ENCODE measurements around the gene IFT57. TPM values are rescaled to one million over a fixed set of nuclear protein-coding genes. Genes with fewer than 3 reads are reported as not detected.
A peak's percentile ranks its signal among the peaks of the same experiment; 100 is the strongest.

Gene IFT57
- total and polyA plus RNA-seq, 5 donors: 14.3 to 33.8 (median 26.8) TPM

GRCh38 chr3:108125550-108126071 is 96.6 kb downstream of the IFT57 start:
- no peak overlapping the region for H3K4me3 ChIP-seq (ENCODE audit: low read length)

GRCh38 chr3:108125153-108125543 is 97.1 kb downstream of the IFT57 start:
- H3K4me3 ChIP-seq (ENCODE audit: low read length): no peak overlapping the region
- DNase-seq (no peak), ATAC-seq (no peak)
- no peaks in the 10 kb centered on the region for H3K27me3 ChIP-seq (ENCODE audit: control insufficient read depth, insufficient read depth)
- H3K27ac ChIP-seq (ENCODE audit: low read length): no peak overlapping the region
- WGBS: 87% methylated on average over 4 of the region's 4 CpGs
- no peaks in the 10 kb centered on the region for H3K4me1 ChIP-seq (ENCODE audit: control insufficient read depth, insufficient read depth, low read length)
- no peaks in the 10 kb centered on the region for H3K9me3 ChIP-seq (ENCODE audit: control insufficient read depth, low read length)
- intact Hi-C loops (cut with DNase I): no loop called here

More at GRCh38 chr3:108125550-108126071, 96.6 kb downstream of the IFT57 start:
- H3K27me3 ChIP-seq (ENCODE audit: control insufficient read depth, insufficient read depth): no peaks in the 10 kb centered on the region
- no peaks in the 10 kb centered on the region for H3K9me3 ChIP-seq (ENCODE audit: control insufficient read depth, low read length)
- ATAC-seq (peak; percentile 66 to 79), DNase-seq (peak in 1 of 3 donors; percentile 43)
- intact Hi-C loops (cut with DNase I): no loop called here
- no peak overlapping the region for H3K27ac ChIP-seq (ENCODE audit: low read length)
- H3K4me1 ChIP-seq (ENCODE audit: control insufficient read depth, insufficient read depth, low read length): no peaks in the 10 kb centered on the region
- 54% methylated on average over 6 of the region's 6 CpGs for WGBS

DNA sequence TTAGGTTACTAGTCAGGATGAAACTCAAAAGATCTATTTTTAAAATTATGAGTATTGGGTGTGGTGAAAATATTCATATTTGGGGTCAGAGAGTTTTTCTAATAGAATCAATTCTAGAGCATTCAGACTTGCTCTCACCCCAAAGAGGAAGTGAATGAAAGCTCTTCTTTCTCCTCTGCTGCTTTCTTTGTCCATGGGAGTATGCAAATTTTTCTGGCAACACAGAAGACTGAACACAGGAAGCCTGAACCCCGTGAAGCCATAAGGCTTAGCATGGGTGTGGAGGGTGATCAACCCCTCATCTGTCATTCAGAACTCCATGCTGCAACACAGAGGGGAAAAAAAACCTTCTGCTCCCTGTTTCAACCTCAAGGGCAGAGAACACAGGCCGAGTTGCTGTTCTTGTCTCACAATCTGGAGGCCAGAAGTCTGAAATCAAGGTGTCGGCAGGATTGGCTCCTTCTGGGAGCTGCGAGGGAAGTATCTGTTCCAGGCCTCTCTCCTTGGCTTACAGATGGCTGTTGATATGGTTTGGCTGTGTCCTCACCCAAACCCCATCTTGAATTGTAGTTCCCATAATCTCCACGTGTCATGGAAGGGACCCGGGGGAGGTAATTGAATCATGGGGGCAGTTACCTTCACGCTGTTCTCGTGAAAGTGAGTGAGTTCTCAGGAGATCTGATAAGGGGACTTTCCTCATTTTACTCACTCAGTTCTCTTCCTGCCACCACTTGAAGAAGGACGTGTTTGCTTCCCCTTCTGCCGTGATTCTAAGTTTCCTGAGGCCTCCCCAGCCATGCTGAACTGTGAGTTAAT is 97.7 kb downstream of the IFT57 start:
- Histone ChIP-seq H3K4me1 (ENCODE audit: control insufficient read depth, insufficient read depth, low read length) (no peaks in the 10 kb centered on the region), H3K4me3 (ENCODE audit: low read length) (no peak overlapping the region), H3K27me3 (ENCODE audit: control insufficient read depth, insufficient read depth) (no peaks in the 10 kb centered on the region), H3K27ac (ENCODE audit: low read length) (no peak overlapping the region), H3K9me3 (ENCODE audit: control insufficient read depth, low read length) (no peaks in the 10 kb centered on the region)
- intact Hi-C loops (cut with DNase I): no loop called here
- ATAC-seq: no peak
- WGBS: 54% methylated on average over 10 of the region's 10 CpGs
- DNase-seq: no peak

DNA sequence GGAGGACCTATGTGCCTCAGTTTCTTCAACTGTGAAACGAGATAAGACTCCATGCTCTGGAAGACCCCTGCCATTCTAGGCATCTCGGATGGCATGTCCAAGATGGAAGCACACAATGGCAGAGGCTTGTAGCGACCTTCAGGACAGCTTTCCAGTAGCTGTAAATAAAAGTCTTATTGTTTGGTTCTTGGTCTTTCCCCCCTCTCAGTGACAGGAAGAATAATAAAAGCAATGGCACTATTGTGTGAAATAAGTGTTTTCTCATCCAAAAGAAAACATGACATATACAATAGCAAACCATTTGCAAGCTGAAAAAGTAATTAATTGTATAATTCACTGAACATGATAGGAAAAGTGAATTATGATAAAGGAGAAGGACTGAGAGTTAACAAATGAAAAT is 98.9 kb downstream of the IFT57 start:
- DNase-seq (no peak), ATAC-seq (no peak)
- 77% methylated on average over 3 of the region's 3 CpGs for WGBS
- Histone ChIP-seq H3K27me3 (ENCODE audit: control insufficient read depth, insufficient read depth) (no peaks in the 10 kb centered on the region), H3K4me1 (ENCODE audit: control insufficient read depth, insufficient read depth, low read length) (no peaks in the 10 kb centered on the region), H3K4me3 (ENCODE audit: low read length) (no peak overlapping the region), H3K9me3 (ENCODE audit: control insufficient read depth, low read length) (no peaks in the 10 kb centered on the region), H3K27ac (ENCODE audit: low read length) (no peak overlapping the region)
- intact Hi-C loops (cut with DNase I): no loop called here

GRCh38 chr3:108122276-108122675 is 99.9 kb downstream of the IFT57 start:
- WGBS: 87% methylated on average over 3 of the region's 3 CpGs
- no peak for ATAC-seq
- no peaks in the 10 kb centered on the region for H3K9me3 ChIP-seq (ENCODE audit: control insufficient read depth, low read length)
- no peaks in the 10 kb centered on the region for H3K4me1 ChIP-seq (ENCODE audit: control insufficient read depth, insufficient read depth, low read length)
- H3K27ac ChIP-seq (ENCODE audit: low read length): no peak overlapping the region
- intact Hi-C loops (cut with DNase I): no loop called here
- no peaks in the 10 kb centered on the region for H3K27me3 ChIP-seq (ENCODE audit: control insufficient read depth, insufficient read depth)
- H3K4me3 ChIP-seq (ENCODE audit: low read length): no peak overlapping the region
- DNase-seq: no peak

GRCh38 chr3:108119398-108120104 is 102.7 kb downstream of the IFT57 start:
- no peaks in the 10 kb centered on the region for H3K27me3 ChIP-seq (ENCODE audit: control insufficient read depth, insufficient read depth)
- H3K4me1 ChIP-seq (ENCODE audit: control insufficient read depth, insufficient read depth, low read length): no peaks in the 10 kb centered on the region
- 93% methylated on average over 3 of the region's 3 CpGs for WGBS
- ATAC-seq: no peak
- intact Hi-C loops (cut with DNase I): no loop called here
- DNase-seq: no peak
- H3K27ac ChIP-seq (ENCODE audit: low read length): no peak overlapping the region
- no peak overlapping the region for H3K4me3 ChIP-seq (ENCODE audit: low read length)
- no peaks in the 10 kb centered on the region for H3K9me3 ChIP-seq (ENCODE audit: control insufficient read depth, low read length)

- Histone ChIP-seq H3K27ac (ENCODE audit: low read length) (no peak overlapping the region), H3K4me3 (ENCODE audit: low read length) (no peak overlapping the region), H3K9me3 (ENCODE audit: control insufficient read depth, low read length) (no peaks in the 10 kb centered on the region), H3K4me1 (ENCODE audit: control insufficient read depth, insufficient read depth, low read length) (no peaks in the 10 kb centered on the region), H3K27me3 (ENCODE audit: control insufficient read depth, insufficient read depth) (no peaks in the 10 kb centered on the region)
- DNase-seq (no peak), ATAC-seq (no peak)
- 76% methylated on average over 6 of the region's 6 CpGs for WGBS
- intact Hi-C loops (cut with DNase I): no loop called here
Measured at GRCh38 chr3:108118038-108118768, 104.0 kb downstream of the IFT57 start.

- no peaks in the 10 kb centered on the region for H3K9me3 ChIP-seq (ENCODE audit: control insufficient read depth, low read length)
- ATAC-seq (peak in 1 of 2 donors; percentile 45), DNase-seq (no peak)
- 39% methylated on average over 6 of the region's 6 CpGs for WGBS
- intact Hi-C loops (cut with DNase I): no loop called here
- no peak overlapping the region for H3K27ac ChIP-seq (ENCODE audit: low read length)
- H3K4me3 ChIP-seq (ENCODE audit: low read length): no peak overlapping the region
- no peaks in the 10 kb centered on the region for H3K27me3 ChIP-seq (ENCODE audit: control insufficient read depth, insufficient read depth)
- H3K4me1 ChIP-seq (ENCODE audit: control insufficient read depth, insufficient read depth, low read length): no peaks in the 10 kb centered on the region
Measured at GRCh38 chr3:108117241-108117775, 104.9 kb downstream of the IFT57 start.

DNA sequence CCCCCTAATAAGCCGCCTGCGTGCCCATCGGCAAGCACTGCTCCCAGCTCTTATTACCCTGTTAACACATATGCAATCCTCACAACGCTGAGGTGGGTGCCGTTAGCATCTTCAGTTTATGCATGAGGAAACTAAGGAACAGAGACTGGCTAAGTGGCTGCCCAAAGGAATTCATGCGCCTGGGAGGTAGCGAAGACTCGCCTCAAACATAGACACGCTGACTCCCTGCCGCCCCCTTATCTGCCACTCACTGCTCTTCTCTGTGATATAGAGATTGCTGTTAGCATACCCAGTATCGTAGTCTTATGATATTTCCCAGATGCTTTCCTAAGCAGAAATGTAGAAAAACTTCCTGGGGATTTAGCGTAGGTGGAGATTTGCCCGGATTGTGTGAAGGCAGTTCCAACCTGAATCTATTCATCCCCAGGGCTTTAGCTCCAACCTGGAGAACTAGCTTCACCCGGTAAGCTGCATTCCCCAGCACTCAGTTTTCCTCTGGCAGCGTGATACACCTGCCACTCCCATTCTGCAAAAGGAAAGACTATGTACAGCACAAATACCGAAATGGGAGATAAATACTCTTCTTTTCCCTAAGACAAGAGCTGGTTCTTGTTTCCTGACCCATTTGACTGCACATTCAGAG is 107.7 kb downstream of the IFT57 start:
- Histone ChIP-seq H3K9me3 (ENCODE audit: control insufficient read depth, low read length) (no peaks in the 10 kb centered on the region), H3K4me3 (ENCODE audit: low read length) (no peak overlapping the region), H3K4me1 (ENCODE audit: control insufficient read depth, insufficient read depth, low read length) (no peaks in the 10 kb centered on the region), H3K27ac (ENCODE audit: low read length) (no peak overlapping the region), H3K27me3 (ENCODE audit: control insufficient read depth, insufficient read depth) (no peaks in the 10 kb centered on the region)
- intact Hi-C loops (cut with DNase I): no loop called here
- ATAC-seq: no peak
- 62% methylated on average over 16 of the region's 16 CpGs for WGBS
- no peak for DNase-seq

DNA sequence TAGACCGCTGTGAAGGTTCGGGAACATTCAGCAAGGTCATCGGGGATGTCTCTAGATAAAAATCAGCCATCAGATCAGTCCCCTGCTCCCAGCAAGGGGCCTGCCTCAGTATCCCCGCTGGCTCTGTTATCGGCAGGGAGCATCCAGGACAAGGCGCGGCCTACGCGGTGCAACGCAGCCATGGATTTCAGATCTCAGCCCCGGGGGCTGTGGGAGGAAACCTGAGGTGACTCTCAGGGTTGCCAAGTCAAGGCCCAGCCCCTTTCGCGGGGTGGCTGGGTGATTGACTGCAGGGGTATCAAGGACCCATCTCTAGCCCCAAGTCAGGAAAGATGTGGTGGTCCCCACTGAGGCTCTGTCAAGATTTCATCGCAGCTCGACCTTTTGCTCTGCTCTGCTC is 108.2 kb downstream of the IFT57 start:
- no peak overlapping the region for H3K4me3 ChIP-seq (ENCODE audit: low read length)
- 89% methylated on average over 15 of the region's 15 CpGs for WGBS
- H3K4me1 ChIP-seq (ENCODE audit: control insufficient read depth, insufficient read depth, low read length): no peaks in the 10 kb centered on the region
- no peak for DNase-seq
- H3K27me3 ChIP-seq (ENCODE audit: control insufficient read depth, insufficient read depth): no peaks in the 10 kb centered on the region
- H3K27ac ChIP-seq (ENCODE audit: low read length): no peak overlapping the region
- no peak for ATAC-seq
- no peaks in the 10 kb centered on the region for H3K9me3 ChIP-seq (ENCODE audit: control insufficient read depth, low read length)
- intact Hi-C loops (cut with DNase I): no loop called here

Data from right cardiac atrium (tissue), 5 donors.